SK-N-MC (cell line): ENCODE data around the gene PSMB1.
"Not testable (repeated sequence)": the region's sequence is repeated elsewhere in the genome, so short reads cannot be mapped to it uniquely, and the experiment has no call there.

Experiments used
- EZH2 ChIP-seq: fragments of 200-600 bp; sonication (generic); IDR thresholded peaks from one replicate; pipeline ENCODE4 v1.6.1; 2017; ENCODE audit warnings: antibody characterized with exemption
- FOXP2 ChIP-seq: optimal IDR thresholded peaks from 2 replicates; pipeline ENCODE3; 2011; ENCODE audit warnings: mild to moderate bottlenecking, moderate library complexity; ENCODE audit not compliant: insufficient read depth; ENCODE audit errors: extremely low read length, control extremely low read depth

- not testable (repeated sequence) for TF ChIP-seq FOXP2, EZH2
Observed at GRCh38 chr6:170508275-170508674, 44.8 kb downstream of the PSMB1 start.
